AG04449 (cell line): Measurements from ENCODE around the gene CD1E.

Experiments used
- CTCF ChIA-PET: fragments of 350-600 bp; formaldehyde crosslinking; extraction: SDS; loops from one replicate; lab custom pipeline; 2021; ENCODE audit warnings: antibody characterized with exemption; lab: Yijun Ruan, JAX
- POLR2A ChIA-PET: fragments of 400-600, 350-600 bp; formaldehyde crosslinking; extraction: SDS; loops from one replicate; lab custom pipeline; 2020; ENCODE audit warnings: antibody characterized with exemption, inconsistent platforms; lab: Yijun Ruan, JAX
- DNase-seq: peaks from one replicate; pipeline ENCODE4 v3.0.0-alpha.2; 2010; ENCODE audit warnings: low read depth, low spot score
- H3K4me3 ChIP-seq: 2 replicates; pipeline ENCODE4 v1.5.1; 2011; ENCODE audit warnings: low read depth, mild to moderate bottlenecking, control low read depth, low read length
- TF ChIP-seq, protein P1 (sequence below): IDR thresholded peaks from one replicate; pipeline ENCODE4 v1.5.1; 2011; ENCODE audit warnings: mild to moderate bottlenecking, moderate library complexity, low read length, control low read depth, inconsistent platforms; ENCODE audit not compliant: insufficient read depth; ENCODE audit errors: missing control alignments

Gene CD1E

DNA sequence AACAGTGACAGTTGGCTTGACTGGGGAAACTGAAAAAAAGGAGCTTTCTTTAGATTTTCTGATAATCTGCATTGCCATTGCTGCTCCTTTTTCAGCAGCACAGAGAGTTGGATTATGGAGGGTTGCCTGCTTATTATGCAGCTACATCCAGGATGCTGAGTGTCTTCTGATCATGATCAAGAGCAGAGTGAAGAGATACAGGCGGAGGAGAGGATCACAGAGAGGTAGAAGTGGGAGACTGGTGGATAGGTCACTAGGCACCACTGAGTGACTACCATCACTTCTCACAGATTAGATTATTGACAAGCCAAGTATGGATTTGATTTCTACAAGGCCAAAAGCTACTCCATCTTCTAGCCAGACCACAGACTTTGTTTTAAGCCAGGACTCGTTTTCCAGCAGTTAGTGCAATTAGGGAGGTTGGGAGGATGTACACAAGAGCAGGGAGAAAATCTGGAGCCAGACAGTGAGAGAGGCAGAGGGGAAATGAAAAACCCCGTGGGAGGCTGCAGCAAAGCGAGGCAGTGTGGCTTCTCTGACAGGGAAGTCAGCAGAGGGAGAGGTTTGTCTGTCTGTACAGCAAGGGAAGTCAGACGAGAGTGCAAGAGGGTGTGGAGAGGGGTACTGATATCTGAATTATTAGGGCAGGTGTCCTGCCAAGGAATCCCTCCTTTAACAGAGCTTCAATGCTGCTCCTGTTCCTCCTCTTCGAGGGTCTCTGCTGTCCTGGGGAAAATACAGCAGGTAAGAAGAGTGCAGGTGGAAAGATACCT lies at the start of gene CD1E:
Gene CD1E (plus strand): TSS at position 592 of the 773 bp plus-strand sequence. CDS start 95 bp downstream, at position 687.
- POLR2A ChIA-PET, result no interaction called here
- no peak for DNase-seq
- no peak within 1 kb of the TSS for H3K4me3 ChIP-seq
- CTCF ChIA-PET, result no interaction called here
- TF ChIP-seq, protein P1, sequence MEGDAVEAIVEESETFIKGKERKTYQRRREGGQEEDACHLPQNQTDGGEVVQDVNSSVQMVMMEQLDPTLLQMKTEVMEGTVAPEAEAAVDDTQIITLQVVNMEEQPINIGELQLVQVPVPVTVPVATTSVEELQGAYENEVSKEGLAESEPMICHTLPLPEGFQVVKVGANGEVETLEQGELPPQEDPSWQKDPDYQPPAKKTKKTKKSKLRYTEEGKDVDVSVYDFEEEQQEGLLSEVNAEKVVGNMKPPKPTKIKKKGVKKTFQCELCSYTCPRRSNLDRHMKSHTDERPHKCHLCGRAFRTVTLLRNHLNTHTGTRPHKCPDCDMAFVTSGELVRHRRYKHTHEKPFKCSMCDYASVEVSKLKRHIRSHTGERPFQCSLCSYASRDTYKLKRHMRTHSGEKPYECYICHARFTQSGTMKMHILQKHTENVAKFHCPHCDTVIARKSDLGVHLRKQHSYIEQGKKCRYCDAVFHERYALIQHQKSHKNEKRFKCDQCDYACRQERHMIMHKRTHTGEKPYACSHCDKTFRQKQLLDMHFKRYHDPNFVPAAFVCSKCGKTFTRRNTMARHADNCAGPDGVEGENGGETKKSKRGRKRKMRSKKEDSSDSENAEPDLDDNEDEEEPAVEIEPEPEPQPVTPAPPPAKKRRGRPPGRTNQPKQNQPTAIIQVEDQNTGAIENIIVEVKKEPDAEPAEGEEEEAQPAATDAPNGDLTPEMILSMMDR, result no peak

- POLR2A ChIA-PET, result no interaction called here
- no peak for DNase-seq
- CTCF ChIA-PET, result no interaction called here
- no peak overlapping the region for H3K4me3 ChIP-seq
- TF ChIP-seq, protein P1, result no peak
Observed at GRCh38 chr1:158310623-158311022, 43.1 kb upstream of the CD1E start.

DNA sequence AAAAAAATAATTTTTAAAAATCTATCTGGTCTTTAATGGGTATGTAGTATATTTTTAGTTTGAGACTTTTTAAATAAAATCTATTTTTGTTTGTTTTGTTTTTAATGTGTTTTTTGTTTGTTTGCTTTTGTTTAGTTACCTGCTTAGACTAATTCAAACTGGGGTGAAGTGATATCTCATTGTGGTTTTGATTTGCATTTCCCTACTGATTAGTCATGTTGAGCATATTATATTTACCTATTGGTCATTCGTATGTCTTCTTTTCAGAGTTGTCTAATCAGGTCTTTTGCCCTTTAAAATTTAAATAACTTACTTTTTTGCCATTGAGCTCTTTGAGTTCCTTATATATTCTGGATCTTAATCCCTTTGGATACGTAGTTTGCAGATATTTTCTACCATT lies 42.6 kb upstream of the CD1E start:
- ChIA-PET CTCF (no interaction called here), POLR2A (no interaction called here)
- TF ChIP-seq, protein P1, result no peak
- DNase-seq, result no peak
- no peak overlapping the region for H3K4me3 ChIP-seq

DNA sequence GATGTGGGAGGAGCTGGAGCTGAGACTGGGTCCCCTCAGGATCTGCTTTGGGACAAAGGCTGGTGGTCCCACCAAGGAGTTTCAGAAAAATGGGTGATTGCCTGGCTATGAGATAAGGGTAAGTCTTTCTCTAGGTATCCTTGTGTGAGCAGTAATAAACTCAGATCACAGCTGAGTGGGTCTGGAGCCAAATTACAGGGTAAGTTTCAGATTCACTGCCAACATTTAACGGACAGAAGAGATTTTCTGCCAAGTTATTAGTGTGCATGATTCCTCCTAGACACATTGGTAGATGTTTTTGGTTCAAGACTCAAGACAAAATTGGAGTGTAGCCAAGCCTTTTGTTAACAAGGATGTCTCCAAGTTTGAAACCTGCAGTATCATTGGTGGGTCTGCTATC lies 29.8 kb upstream of the CD1E start:
- no peak for DNase-seq
- TF ChIP-seq, protein P1, result no peak
- no peak overlapping the region for H3K4me3 ChIP-seq
- CTCF ChIA-PET, result no interaction called here
- POLR2A ChIA-PET, result no interaction called here

- POLR2A ChIA-PET, result no interaction called here
- no peak overlapping the region for H3K4me3 ChIP-seq
- CTCF ChIA-PET, result no interaction called here
- DNase-seq, result no peak
- TF ChIP-seq, protein P1, result no peak
Observed at GRCh38 chr1:158324395-158324794, 29.3 kb upstream of the CD1E start.

DNA sequence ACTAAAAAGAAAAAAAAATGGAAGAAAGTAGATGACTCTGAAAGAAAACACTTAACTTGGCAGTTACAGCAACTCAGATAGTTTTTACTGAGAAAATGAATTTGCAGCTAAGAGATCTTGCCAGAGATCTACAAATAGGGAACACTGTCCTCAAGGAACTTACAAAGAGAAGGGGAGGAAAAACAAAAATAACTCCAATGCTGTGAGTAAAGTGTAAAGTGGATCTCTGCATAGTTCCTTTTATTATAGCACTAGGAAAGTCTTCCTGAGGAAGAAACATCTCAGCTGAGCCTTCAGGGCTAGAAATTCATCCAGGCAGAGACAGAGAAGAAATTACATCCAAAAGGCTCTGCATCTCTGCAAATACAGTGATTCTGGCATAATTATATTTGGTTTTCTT lies 26.2 kb upstream of the CD1E start:
- TF ChIP-seq, protein P1, result no peak
- CTCF ChIA-PET, result no interaction called here
- DNase-seq, result no peak
- POLR2A ChIA-PET, result no interaction called here
- no peak overlapping the region for H3K4me3 ChIP-seq
